CD4-positive, alpha-beta T cell treated with Interleukin-6 at 100 ng/mL for 8 hours (primary cell): ENCODE data around the gene CDK17.
A peak's percentile ranks its signal among the peaks of the same experiment; 100 is the strongest.
"Not testable (repeated sequence)": the region's sequence is repeated elsewhere in the genome, so short reads cannot be mapped to it uniquely, and the experiment has no call there.

Experiments
- DNase-seq: peaks from one replicate; pipeline ENCODE4 v3.0.0-alpha.2; 2020; ENCODE audit warnings: mixed read lengths, low spot score

The CDK17 gene

DNA sequence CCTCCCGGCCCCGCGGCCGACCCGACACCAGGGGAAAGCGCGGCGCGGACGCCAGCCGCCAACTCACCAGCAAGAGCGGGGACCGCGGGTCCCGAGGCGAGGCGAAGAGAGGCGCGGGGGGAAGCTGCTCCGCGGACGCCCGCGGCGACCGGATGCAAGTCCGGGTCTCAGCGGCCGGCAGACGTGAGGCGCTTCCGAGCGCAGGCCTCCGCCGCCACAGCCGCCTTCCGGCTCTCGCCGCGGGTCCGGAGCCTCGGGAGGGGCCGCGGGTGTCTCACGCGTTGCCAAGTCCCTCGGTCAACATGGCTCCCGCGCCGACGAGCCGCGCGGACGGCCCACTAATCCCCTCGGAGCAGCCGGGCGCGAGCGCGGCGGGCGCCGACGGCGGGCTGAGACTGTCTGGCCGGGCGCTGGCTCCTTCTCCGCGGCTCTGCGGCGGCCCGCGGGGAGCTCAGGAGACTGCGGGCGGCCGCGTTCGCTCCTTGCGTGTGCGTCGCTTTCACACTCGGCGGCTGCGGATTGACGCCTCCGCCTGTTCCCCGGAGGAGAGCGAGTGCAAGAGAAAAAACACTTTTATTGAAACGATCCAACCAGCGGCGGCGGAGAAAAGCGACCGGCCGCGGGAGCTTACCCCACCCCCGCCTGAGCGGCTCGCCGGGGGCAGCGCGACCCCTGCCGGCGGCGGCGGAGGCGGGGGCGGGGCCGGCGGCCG lies at the start of gene CDK17:
Gene CDK17 (minus strand): TSS at position 521 of the 712 bp plus-strand sequence. CDS start 65,603 bp downstream, outside the sequence.
- peak; percentile 89 for DNase-seq

DNA sequence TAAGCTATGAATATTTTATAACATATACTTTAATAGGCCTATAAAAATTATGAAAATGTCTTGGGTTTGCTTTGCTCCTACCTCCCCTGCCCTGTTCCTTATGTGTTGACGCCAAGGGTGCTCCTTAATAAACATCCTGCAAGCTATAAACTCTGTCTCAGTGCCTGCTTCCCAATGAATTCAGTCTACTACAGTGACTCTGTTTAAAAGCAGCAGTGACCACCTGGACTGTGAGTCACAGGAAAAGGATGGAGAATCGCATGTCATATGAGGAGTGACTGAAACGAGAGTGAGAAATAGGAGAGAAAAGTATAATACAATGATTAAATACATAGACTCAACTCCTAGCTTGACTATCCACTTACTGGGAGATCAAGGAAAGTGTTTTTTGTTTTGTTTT lies 48.1 kb upstream of the CDK17 start:
- no peak for DNase-seq

DNA sequence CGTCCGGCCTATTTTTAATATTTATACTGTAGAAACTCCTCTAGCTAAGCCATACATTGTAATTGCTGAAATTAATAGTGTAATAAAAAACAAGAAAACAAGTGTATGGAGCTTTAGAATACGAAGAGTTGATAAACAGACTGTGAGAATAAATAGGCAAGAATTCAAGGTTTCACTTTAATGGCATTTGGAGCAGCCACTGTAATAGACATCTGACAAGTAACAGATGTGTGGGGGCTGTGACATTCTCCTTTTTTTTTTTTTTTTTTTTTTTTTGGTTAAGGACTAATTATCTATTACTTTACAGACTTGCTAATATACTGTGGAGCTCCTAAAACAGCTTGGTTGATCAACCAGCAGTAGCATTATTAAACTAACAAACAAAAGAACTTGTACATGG lies 47.0 kb upstream of the CDK17 start:
- DNase-seq = no peak

- peak; percentile 80 for DNase-seq
Measured at GRCh38 chr12:96445691-96446583, 45.7 kb upstream of the CDK17 start.

DNA sequence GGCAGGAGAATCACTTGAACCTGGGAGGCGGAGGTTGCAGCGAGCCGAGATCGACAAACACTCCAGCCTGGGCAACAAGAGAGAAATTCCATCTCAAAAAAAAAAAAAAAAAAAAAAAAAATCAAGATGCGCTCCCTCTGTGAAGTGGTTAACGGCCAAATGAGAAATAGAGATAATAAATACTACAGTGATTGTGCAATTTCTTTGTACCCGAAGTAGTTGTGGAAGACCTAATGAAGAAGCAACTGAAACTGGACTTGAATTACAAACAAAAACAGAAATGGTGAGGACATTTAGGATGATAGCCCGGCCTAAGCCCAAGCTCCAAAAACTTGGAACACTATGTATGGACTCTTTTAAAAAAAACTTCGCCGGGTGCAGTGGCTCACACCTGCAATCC lies 44.2 kb upstream of the CDK17 start:
- no peak for DNase-seq

- no peak for DNase-seq
Measured at GRCh38 chr12:96442906-96443305, 42.7 kb upstream of the CDK17 start.

DNA sequence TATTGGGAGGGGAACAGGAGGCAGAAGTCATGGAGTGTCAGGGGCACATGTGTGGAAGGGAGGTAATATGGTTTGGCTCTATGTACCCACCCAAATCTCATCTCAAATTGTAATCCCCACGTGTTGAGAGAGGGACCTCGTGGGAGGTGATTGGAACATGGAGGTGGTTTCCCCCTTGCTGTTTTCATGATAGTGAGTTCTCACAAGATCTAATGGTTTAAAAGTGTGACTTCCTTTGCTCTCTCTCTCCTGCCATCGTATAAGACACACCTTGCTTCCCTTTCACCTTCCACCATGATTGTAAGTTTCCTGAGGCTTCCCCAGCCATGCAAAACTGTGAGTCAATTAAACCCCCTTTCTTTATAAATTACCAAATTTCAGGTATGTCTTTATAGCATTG lies 41.6 kb upstream of the CDK17 start:
- no peak for DNase-seq

DNA sequence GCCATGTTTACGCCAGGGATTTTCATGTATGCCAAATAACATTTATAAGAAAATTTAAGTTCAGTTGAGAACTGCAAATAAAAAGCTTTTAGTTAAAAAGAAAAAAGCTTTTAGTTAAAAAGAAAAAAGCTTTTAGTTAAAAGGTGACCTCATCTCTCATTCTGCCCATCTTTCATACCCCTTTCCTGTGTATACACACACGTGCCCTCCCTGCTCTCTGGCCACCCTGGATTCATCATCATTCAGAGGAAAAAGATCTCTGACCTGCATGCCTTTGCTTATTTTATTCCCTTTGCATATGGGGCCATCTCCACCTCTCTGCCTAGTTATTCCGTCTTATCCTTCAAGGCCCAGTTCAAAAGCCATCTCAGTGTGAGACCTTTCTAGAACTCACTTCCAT lies 38.1 kb upstream of the CDK17 start:
- no peak for DNase-seq

- DNase-seq = no peak
Measured at GRCh38 chr12:96437171-96437445, 36.9 kb upstream of the CDK17 start.

DNA sequence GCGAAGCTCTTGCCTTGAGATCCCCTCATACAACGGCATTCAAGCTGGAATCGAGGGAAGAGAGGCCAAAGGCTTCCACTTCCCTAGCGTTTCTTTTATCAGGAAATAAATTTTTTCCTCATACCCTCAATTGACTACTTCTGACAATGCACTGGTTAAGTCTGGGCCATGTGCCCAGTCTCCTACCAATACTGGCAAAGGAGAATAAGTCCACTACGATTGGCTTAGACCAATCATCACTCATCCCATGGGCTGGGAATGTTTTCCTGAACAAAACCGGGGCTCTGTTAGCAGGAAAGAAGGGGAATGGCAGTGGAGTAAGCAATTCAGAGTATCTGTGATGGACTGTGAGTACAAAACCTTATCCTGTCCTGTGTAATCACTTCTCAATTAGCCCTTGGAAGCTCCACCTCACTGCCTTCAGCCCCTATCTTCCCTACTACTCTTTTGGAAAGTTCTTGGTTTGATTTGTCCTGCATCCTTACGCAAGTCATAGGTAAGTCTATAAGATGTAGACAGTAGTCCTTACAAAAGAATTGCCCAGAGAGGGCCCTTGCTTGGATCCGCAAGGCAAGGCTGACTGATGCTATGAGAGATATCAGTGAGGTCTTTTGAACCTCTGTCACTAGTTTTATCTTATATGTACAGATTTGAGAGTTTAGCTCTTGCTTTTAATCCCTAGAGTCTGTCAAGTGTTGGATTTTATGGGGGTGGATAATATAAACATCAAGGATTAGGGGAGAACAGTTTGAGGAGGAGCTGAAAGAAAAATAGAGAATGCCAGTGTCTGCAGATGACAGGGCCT lies 36.3 kb upstream of the CDK17 start:
- no peak for DNase-seq

- DNase-seq = peak; percentile 85
Measured at GRCh38 chr12:96434107-96434506, 33.9 kb upstream of the CDK17 start.

- not testable (repeated sequence) for DNase-seq
Measured at GRCh38 chr12:96432496-96433321, 32.5 kb upstream of the CDK17 start.

- no peak for DNase-seq
Measured at GRCh38 chr12:96431067-96431466, 30.8 kb upstream of the CDK17 start.

DNA sequence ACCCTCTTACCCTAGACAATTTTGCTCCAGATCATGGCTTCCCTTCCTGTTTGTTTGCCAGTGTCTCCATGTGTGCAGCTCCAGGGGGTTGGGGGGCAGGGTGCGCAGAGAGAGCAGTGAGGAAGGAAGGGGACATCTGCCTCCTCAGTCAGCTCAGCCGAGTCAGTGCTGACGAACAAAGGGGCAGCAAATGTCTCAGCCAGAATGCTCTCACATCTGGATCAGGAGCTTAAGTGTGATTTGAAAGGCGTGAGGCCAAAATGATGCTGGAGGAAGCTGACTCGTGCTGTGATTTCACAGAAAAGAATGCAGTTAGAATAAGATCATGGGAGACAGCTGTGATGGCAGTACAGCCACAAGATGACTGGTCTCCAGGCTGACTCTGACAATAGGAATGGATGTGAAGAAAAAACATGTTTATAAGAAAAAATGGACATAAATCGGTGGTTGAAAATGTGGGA lies 27.1 kb upstream of the CDK17 start:
- DNase-seq = no peak

GRCh38 chr12:96425951-96426350 lies 25.7 kb upstream of the CDK17 start:
- no peak for DNase-seq

DNA sequence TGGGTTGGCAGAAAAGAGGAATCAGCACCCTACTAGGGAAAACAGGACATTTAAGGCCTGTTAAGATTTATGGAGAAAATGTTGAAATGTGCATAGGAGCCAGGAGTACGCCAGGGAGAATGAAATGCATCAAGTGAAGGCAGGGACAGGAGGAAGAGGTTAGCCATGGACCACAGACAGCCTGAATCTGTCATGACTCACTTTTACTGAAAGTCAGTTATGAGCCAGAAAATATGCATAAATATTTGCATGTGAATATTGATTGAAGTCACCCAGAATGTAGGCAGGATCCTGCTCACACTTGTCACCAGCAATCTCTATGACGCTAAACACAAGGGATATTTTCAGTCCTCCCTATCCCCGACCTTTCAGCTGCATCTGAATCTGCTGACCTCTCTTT lies 25.1 kb upstream of the CDK17 start:
- no peak for DNase-seq

GRCh38 chr12:96424601-96425000 lies 24.4 kb upstream of the CDK17 start:
- DNase-seq = no peak

DNA sequence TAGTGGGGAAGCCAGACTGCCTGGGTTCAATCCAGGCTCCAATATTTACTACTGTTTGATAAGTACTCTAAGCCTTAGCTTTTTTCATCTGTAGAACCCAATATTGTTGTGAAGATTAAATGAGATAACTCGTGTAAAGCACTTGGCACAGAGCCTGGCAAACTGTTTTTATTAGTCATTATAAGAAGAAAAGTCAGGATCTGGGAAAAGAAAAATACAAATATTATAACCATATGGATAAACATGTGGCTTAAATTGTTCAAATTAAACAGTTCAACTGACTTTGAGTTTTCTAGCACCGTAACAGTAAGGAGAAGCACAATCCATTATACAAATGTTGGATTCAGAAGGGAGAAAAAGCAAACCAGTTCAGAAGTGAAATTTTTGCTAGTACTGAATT lies 22.0 kb upstream of the CDK17 start:
- DNase-seq = no peak

DNA sequence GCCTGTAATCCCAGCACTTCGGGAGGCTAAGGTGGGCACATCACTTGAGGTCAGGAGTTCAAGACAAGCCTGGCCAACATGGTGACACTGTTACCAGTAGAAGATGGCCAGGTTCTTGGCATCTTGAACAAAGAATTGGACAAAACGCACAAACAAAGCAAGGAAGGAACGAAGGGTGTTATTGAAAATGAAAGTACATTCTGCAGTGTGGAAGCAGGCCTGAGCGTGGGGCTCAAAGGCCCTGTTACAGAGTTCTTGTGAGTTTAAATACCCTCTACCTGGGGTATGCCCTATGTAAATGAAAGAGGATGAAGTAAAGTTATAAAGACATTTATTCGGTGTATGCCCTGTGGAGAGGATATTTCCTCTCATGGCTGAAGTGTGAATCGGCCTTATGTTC lies 20.8 kb upstream of the CDK17 start:
- peak; percentile 21 for DNase-seq

GRCh38 chr12:96420277-96420835 lies 20.1 kb upstream of the CDK17 start:
- no peak for DNase-seq

DNA sequence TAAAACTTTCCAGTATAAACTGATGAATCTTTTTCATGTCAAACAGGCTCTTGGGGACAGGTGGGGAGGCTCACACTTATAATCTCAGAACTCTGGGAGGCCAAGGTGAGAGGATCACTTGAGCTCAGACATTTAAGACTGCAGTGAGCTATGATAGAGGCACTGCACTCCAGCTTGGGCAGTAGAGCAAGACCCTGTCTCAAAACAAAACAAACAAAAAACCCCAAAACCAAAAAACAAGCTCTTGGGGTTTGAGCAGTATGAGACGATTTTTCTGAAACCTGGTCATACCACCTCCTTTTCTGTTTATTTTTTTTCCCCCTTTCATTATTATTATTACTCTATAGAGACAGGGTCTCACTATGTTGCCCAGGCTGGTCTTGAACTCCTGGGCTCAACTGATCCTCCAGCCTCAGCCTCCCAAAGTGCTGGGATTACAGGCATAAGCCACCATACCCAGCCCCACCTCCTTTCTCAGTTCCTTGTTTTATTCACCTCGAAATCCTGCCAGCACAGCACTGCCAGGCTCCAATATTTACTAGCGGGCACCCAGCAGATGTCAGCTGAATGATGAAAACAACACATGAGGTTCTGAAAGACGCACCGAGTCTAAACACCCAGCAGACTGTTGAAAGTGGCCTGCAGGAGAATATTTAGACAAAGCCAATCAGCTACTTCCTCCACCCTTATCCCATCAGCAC lies 19.5 kb upstream of the CDK17 start:
- DNase-seq = no peak
